Endothelial cell of umbilical vein (primary cell): Measurements from ENCODE around the gene CCM2. TPM values are rescaled to one million over a fixed set of nuclear protein-coding genes. Genes with fewer than 3 reads are reported as not detected.
A peak's percentile ranks its signal among the peaks of the same experiment; 100 is the strongest.

Source experiments
- BruUV-seq: library from RNA; stranded (reverse); fragments of 400-500 nt; replicated peaks from 2 replicates; lab custom pipeline; 2021; lab: Mats Ljungman, UMichigan
- CTCF ChIA-PET: fragments of 300-600, 350-600 bp; sonication (Branson Sonifier 250); formaldehyde crosslinking; loops from one replicate; lab custom pipeline; 2021; ENCODE audit warnings: antibody characterized with exemption, inconsistent platforms; lab: Charles Lee
- POLR2A ChIA-PET: fragments of 300-600, 350-600 bp; sonication (Branson Sonifier 250); formaldehyde crosslinking; loops from one replicate; lab custom pipeline; 2021; ENCODE audit warnings: antibody characterized with exemption, inconsistent platforms; lab: Charles Lee
- DNase-seq: peaks from one replicate; pipeline ENCODE4 v3.0.0-alpha.2; 2011; ENCODE audit warnings: low read depth, low spot score
- FAIRE-seq: peaks from 2 replicates; lab custom pipeline; 2011; peaks lifted over from hg19 to GRCh38; lab: Jason Lieb, UNC
- H2AFZ ChIP-seq: 2 replicates; pipeline ENCODE4 v1.6.0; 2012; ENCODE audit warnings: low read depth, low read length, control low read depth, inconsistent platforms
- H3K27ac ChIP-seq: 2 replicates; pipeline ENCODE4 v1.5.1; 2011; ENCODE audit warnings: low read depth, mild to moderate bottlenecking, control low read depth, low read length, moderate library complexity; ENCODE audit not compliant: insufficient read depth
- H3K27me3 ChIP-seq, 2 experiments: 2 replicates each; pipeline versions ENCODE4 v1.6.0 to v1.6.1; 2011; ENCODE audit warnings: low read length in 2 of 2, mixed read lengths in 1 of 2; ENCODE audit not compliant: control insufficient read depth in 2 of 2, insufficient read depth in 2 of 2
- H3K36me3 ChIP-seq, 2 experiments: 2 replicates in 1 of 2; 3 replicates in 1 of 2; pipeline ENCODE4 v1.5.1; 2011; ENCODE audit warnings: low read length in 2 of 2, mild to moderate bottlenecking in 1 of 2, moderate library complexity in 1 of 2; ENCODE audit not compliant: control insufficient read depth in 2 of 2, insufficient read depth in 2 of 2; ENCODE audit errors: extremely low read depth in 1 of 2
- H3K4me1 ChIP-seq: 3 replicates; pipeline ENCODE4 v1.5.1; 2011; ENCODE audit warnings: mild to moderate bottlenecking, low read length; ENCODE audit not compliant: control insufficient read depth, insufficient read depth; ENCODE audit errors: extremely low read depth
- H3K4me2 ChIP-seq: 2 replicates; pipeline ENCODE4 v1.6.1; 2011; ENCODE audit warnings: low read length, control low read depth, mixed read lengths; ENCODE audit not compliant: insufficient read depth
- H3K4me3 ChIP-seq, 3 experiments: fragments of 200-600 bp in 1 of 3; sonication (generic), shearing (Covaris generic) in 1 of 3; replicated peaks in 1 of 3; 2 replicates each; pipeline ENCODE4 v1.5.1; 2011 to 2016; ENCODE audit warnings: control low read depth in 3 of 3, low read length in 3 of 3, mild to moderate bottlenecking in 2 of 3, inconsistent platforms in 1 of 3, low read depth in 1 of 3, moderate library complexity in 1 of 3; ENCODE audit not compliant: insufficient read depth in 1 of 3
- H3K79me2 ChIP-seq: 2 replicates; pipeline ENCODE4 v1.6.0; 2012; ENCODE audit warnings: low read length, inconsistent platforms; ENCODE audit not compliant: control insufficient read depth, insufficient read depth
- H3K9ac ChIP-seq: replicated peaks from 2 replicates; pipeline ENCODE3; 2011; ENCODE audit warnings: low read length, control low read depth; ENCODE audit not compliant: insufficient read depth; ENCODE audit errors: extremely low read depth
- H3K9me1 ChIP-seq: replicated peaks from 3 replicates; pipeline ENCODE4 v1.6.0; 2011; ENCODE audit warnings: mild to moderate bottlenecking, low read length; ENCODE audit not compliant: control insufficient read depth, insufficient read depth; ENCODE audit errors: extremely low read depth
- H3K9me3 ChIP-seq: replicated peaks from 2 replicates; pipeline ENCODE4 v1.5.1; 2012; ENCODE audit warnings: low read length, inconsistent platforms; ENCODE audit not compliant: control insufficient read depth, insufficient read depth
- H4K20me1 ChIP-seq: replicated peaks from 2 replicates; pipeline ENCODE3; 2011; ENCODE audit warnings: mild to moderate bottlenecking, low read length; ENCODE audit not compliant: control insufficient read depth, insufficient read depth; ENCODE audit errors: extremely low read depth
- CTCF ChIP-seq, 2 donors: IDR thresholded peaks; 1 replicate in 1 of 2; 2 replicates in 1 of 2; pipeline ENCODE4 v1.5.1; 2011; ENCODE audit warnings: low read length in 2 of 2, mild to moderate bottlenecking in 2 of 2, moderate library complexity in 2 of 2, control low read depth in 1 of 2, inconsistent platforms in 1 of 2, low read depth in 1 of 2; ENCODE audit not compliant: insufficient read depth in 1 of 2; ENCODE audit errors: extremely low read depth in 1 of 2
- EZH2 ChIP-seq: IDR thresholded peaks from 2 replicates; pipeline ENCODE4 v1.6.1; 2012; ENCODE audit warnings: borderline replicate concordance, low read depth, mild to moderate bottlenecking, moderate library complexity, low read length, inconsistent platforms; ENCODE audit not compliant: severe bottlenecking
- FOS ChIP-seq: IDR thresholded peaks from 2 replicates; pipeline ENCODE4 v1.6.1; 2011; ENCODE audit warnings: mild to moderate bottlenecking, low read length, moderate library complexity, borderline replicate concordance; ENCODE audit not compliant: insufficient read depth
- GATA2 ChIP-seq: IDR thresholded peaks from 2 replicates; pipeline ENCODE4 v1.7.0; 2011; ENCODE audit warnings: low read depth, mild to moderate bottlenecking, moderate library complexity, mixed read lengths, low read length; ENCODE audit not compliant: insufficient read length, insufficient read depth
- JUN ChIP-seq: IDR thresholded peaks from 2 replicates; pipeline ENCODE4 v1.6.1; 2011; ENCODE audit warnings: borderline replicate concordance, low read depth; ENCODE audit not compliant: insufficient read length, insufficient read depth
- POLR2A ChIP-seq: IDR thresholded peaks from 2 replicates; pipeline ENCODE4 v1.6.1; 2012; ENCODE audit warnings: low read depth, mild to moderate bottlenecking, control low read depth, low read length
- POLR2AphosphoS5 ChIP-seq: IDR thresholded peaks from 2 replicates; pipeline ENCODE4 v1.6.1; 2012; ENCODE audit warnings: low read depth, mild to moderate bottlenecking, control low read depth, low read length, moderate library complexity; ENCODE audit not compliant: insufficient read depth
- dilution Hi-C: fragments of 300-500 bp; cut with MboI; formaldehyde crosslinking; loops from one replicate; pipeline ENCODE4 v1.15.0; 2019; ENCODE audit warnings: low sequenced_read_pairs; ENCODE audit not compliant: extremely low pct_ligation_motif_present
- intact Hi-C: fragments of 100-400 bp; cut with micrococcal nuclease; formaldehyde crosslinking; loops from one replicate; pipeline ENCODE4 v1.10.0; 2022
- polyA plus RNA-seq, 4 experiments: library from polyadenylated mRNA; depleted of rRNA in 3 of 4; stranded (reverse) in 3 of 4; unstranded in 1 of 4; fragments of >200 nt; gene quantifications; 2 replicates each; pipeline versions ENCODE4 v1.2.1 to v1.2.3, GENCODE V29; 2011 to 2012; ENCODE audit warnings: missing spikeins in 1 of 4
- total RNA-seq: library from RNA; stranded (reverse); gene quantifications from 2 replicates; pipeline ENCODE4 v1.2.3, GENCODE V29; 2021
- TF ChIP-seq, protein P1 (sequence below): IDR thresholded peaks from 2 replicates; pipeline ENCODE4 v1.6.1; 2011; ENCODE audit not compliant: insufficient read depth, insufficient read length

The CCM2 gene
- total and polyA plus RNA-seq, 2 donors (not counting 3 experiments of a cell fraction or from before 2014, with no cell fraction given): 66.1 to 70.4 TPM

DNA sequence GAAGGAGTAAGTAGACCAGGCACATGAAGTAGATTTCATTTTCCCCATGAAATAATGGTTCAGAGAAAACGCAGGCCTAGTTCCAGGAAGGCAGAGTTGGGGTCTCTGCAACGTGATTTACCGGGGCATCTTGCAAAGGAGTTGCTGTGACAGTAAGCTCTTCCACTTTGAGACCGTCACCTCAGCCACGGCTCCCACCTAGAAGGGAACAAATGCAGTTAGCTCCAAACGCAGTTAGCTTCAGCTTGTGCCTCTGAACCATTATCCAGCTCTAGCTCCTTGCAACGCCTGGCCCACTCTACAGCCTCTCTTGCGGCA, 14.1 kb upstream of the CCM2 start:
- CTCF ChIA-PET: interaction anchor here (1.0 to 1.4 kb wide), 4 partner anchors 12 to 150 kb away, joined by 4 to 15 read pairs (median 7); partner anchors contain the start of gene CCM2
- no peak for FAIRE-seq

More for the DNA sequence above, 14.1 kb upstream of the CCM2 start:
- TF ChIP-seq JUN: no peak
- TF ChIP-seq EZH2: no peak
- TF ChIP-seq FOS: no peak
- TF ChIP-seq, protein P1, sequence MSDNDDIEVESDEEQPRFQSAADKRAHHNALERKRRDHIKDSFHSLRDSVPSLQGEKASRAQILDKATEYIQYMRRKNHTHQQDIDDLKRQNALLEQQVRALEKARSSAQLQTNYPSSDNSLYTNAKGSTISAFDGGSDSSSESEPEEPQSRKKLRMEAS: no peak
- no peak for TF ChIP-seq POLR2AphosphoS5
- no peak for TF ChIP-seq CTCF (IDR thresholded peaks at IDR 0.05; ENCODE audit: extremely low read depth in 1 of 2, insufficient read depth in 1 of 2, low read depth in 1 of 2, low read length in 2 of 2)
- no peak for TF ChIP-seq POLR2A
- TF ChIP-seq GATA2: no peak
- BruUV-seq: no TSS peak
- peak overlapping the region; percentile 42 to 81 (median 70) for H3K4me3 ChIP-seq
- H3K36me3 ChIP-seq: peaks cover 14 to 21% of the 10 kb centered on the region in 2 experiments
- H3K79me2 ChIP-seq: peaks cover 30% of the 10 kb centered on the region
- intact Hi-C loops (loop anchor here (1.0 kb wide), 2 partner anchors 13 to 125 kb away; partner anchors contain the start of gene TBRG4), dilution Hi-C loops (no loop called here)
- POLR2A ChIA-PET: interaction anchor here (0.5 to 2.2 kb wide), 7 partner anchors 11 to 866 kb away, joined by 3 to 14 read pairs (median 6); partner anchors contain the start of gene CCM2
- no peak overlapping the region for H2AFZ ChIP-seq
- peak overlapping the region; percentile 95 for H3K9ac ChIP-seq
- H3K27ac ChIP-seq: peak overlapping the region; percentile 88
- no peaks in the 10 kb centered on the region for H3K9me1 ChIP-seq
- no peak for DNase-seq
- H3K4me2 ChIP-seq: peak overlapping the region; percentile 77
- no peaks in the 10 kb centered on the region for H3K9me3 ChIP-seq
- no peaks in the 10 kb centered on the region for H3K27me3 ChIP-seq
- H3K4me1 ChIP-seq: peaks cover 26% of the 10 kb centered on the region
- H4K20me1 ChIP-seq: no peaks in the 10 kb centered on the region
